Vagina (tissue), 2 donors: ENCODE results near the gene GALNT12.

ENCODE experiments used
- POLR2A ChIP-seq, 2 donors: fragments of 450-650 bp; IDR thresholded peaks; one replicate each; pipeline ENCODE4 v1.6.1; 2017; ENCODE audit warnings: antibody characterized with exemption in 2 of 2, mild to moderate bottlenecking in 2 of 2, moderate library complexity in 2 of 2
- POLR2AphosphoS5 ChIP-seq, 2 donors: sonication (generic); formaldehyde crosslinking; IDR thresholded peaks; one replicate each; pipeline ENCODE4 v1.9.0; 2017; ENCODE audit warnings: antibody characterized with exemption in 2 of 2, mild to moderate bottlenecking in 2 of 2, low read depth in 1 of 2; ENCODE audit not compliant: insufficient read depth in 1 of 2
- TF ChIP-seq, protein P1 (sequence below), 3 experiments: fragments of 450-650 bp in 2 of 3; fragments of 200-600 bp in 1 of 3; sonication (generic) in 1 of 3; IDR thresholded peaks; one replicate each; pipeline ENCODE4 v1.5.1; 2017 to 2019; ENCODE audit warnings: antibody characterized with exemption in 3 of 3, mild to moderate bottlenecking in 2 of 3, moderate library complexity in 2 of 3

GRCh38 chr9:98777618-98778017 is 29.9 kb upstream of the GALNT12 start:
- TF ChIP-seq, protein P1, sequence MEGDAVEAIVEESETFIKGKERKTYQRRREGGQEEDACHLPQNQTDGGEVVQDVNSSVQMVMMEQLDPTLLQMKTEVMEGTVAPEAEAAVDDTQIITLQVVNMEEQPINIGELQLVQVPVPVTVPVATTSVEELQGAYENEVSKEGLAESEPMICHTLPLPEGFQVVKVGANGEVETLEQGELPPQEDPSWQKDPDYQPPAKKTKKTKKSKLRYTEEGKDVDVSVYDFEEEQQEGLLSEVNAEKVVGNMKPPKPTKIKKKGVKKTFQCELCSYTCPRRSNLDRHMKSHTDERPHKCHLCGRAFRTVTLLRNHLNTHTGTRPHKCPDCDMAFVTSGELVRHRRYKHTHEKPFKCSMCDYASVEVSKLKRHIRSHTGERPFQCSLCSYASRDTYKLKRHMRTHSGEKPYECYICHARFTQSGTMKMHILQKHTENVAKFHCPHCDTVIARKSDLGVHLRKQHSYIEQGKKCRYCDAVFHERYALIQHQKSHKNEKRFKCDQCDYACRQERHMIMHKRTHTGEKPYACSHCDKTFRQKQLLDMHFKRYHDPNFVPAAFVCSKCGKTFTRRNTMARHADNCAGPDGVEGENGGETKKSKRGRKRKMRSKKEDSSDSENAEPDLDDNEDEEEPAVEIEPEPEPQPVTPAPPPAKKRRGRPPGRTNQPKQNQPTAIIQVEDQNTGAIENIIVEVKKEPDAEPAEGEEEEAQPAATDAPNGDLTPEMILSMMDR (IDR thresholded peaks at IDR 0.05): no peak
- TF ChIP-seq POLR2AphosphoS5 (IDR thresholded peaks at IDR 0.05; ENCODE audit: insufficient read depth in 1 of 2, low read depth in 1 of 2): no peak
- no peak for TF ChIP-seq POLR2A (IDR thresholded peaks at IDR 0.05)
